Right ventricle myocardium inferior (tissue), 1 donor: ENCODE data around the gene ARHGEF40. TPM values are rescaled to one million over a fixed set of nuclear protein-coding genes. Genes with fewer than 3 reads are reported as not detected.
"Not testable (repeated sequence)": the region's sequence is repeated elsewhere in the genome, so short reads cannot be mapped to it uniquely, and the experiment has no call there.

Experiments used
- ATAC-seq: fragments of 200-7000 bp; cut with Tn5 transposase; one replicate; pipeline ENCODE4 v1.9.1; 2020; ENCODE audit warnings: mild to moderate bottlenecking, moderate library complexity
- DNase-seq: peaks from one replicate; pipeline ENCODE4 v3.0.0; 2021; ENCODE audit errors: missing footprints
- intact Hi-C: fragments of 100-400 bp; cut with DNase I; formaldehyde crosslinking; loops from one replicate; pipeline ENCODE4 v1.11.0; 2022
- total RNA-seq: library from RNA; stranded (reverse); fragmentation: NEBNext Ultra II Directional; extraction: Animal tissue kit (Norgen Biotek cat#: 25700); gene quantifications from one replicate; pipeline ENCODE4 v1.2.1, GENCODE V29; 2021
- donor health status: DM: no; HTN: yes; CAD: no; lungs with severe emphysema.

Gene ARHGEF40
- total RNA-seq, 1 donor from 2014 or later = 25.5 TPM

DNA sequence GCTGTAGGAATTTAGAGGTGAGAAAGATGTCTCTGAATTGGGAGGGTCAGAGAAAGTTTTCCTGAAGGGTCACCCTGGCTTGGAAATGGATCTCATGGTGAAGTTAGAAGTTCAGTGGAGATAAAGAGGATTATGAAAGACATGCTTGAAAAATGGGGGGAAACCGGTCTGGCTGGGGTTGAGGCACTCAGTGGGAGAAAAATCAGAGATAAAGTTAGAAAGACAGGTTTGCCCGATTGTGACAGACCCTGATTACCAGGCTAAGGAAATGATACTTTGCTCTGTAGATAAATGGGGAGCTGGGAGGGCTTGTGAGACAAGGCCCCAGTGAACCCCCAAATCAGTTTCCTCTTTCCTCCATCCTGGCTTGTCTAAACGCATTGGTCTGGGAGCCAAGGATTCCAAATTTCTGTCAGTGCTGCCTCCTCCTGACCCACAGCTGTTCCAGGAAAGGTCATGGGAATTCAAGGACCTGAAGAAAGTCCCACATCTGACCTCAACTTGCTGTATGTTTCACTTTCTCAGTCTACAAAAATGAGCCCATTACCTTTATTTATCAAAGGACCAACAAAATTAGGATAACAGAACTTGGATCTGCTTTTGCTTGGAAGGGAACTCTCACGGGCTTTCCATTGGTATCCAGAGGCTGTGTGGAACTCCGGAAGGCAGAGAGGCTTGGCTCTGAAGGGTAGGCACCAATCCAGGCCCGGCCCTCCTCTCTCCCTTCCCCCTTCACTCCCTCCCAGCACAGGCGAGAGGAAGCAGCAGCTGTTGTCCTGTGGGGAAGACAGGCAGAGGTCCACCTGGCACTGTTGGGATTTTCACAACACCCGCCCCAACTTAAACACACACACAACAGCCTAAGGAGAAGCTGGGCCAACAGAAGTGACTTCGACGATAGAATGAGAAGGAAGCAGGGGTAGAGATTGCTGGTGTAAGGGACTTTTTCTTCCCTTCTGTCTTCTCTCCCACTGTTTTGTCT lies 31.4 kb upstream of the ARHGEF40 start:
- peak; percentile 91 for DNase-seq
- peak; percentile 97 for ATAC-seq
- intact Hi-C loops = loop anchor here (1.0 kb wide), 1 partner anchor 13 kb away; the partner anchor contains the start of gene NDRG2

DNA sequence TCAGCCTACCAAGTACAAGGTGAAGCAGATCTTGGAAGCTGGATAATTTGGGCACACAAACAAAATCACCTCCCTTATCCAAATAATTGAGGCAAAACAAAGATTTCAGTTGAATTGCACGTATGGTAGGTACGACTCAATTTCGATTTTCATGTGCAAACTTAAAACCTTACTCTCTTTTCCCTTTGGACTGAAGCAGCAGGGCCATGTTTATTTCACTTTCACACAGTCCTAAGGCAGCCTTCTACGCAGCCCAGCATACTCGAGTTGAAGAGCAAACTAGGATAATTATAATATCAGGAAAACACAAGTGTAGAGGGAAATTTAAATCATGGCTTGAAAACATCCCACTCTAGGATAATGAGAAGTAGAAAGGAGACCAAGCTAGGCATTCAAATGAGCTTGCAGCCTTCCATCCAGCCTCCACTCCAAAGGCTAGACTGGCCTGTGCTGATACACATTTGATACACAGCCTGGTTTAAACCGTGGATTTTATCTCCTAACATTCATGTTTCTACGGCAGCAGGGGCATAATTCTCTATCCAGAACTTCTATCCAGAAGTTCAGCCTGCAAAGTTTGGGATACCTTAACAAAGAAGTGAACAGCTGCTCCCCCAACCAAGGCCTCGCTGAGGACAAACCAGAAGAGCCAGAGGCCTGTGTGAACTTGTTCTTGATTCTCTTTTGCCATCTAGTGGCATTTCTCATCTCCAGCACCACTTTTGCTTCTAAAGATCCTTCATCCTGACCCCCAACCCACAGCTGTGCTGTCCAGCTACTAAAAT lies 30.3 kb upstream of the ARHGEF40 start:
- ATAC-seq (peak; percentile 73), DNase-seq (no peak)
- intact Hi-C loops = loop anchor here (1.0 to 5.0 kb wide), 5 partner anchors 14 to 357 kb away; partner anchors contain the start of genes NDRG2 and RNASE4

DNA sequence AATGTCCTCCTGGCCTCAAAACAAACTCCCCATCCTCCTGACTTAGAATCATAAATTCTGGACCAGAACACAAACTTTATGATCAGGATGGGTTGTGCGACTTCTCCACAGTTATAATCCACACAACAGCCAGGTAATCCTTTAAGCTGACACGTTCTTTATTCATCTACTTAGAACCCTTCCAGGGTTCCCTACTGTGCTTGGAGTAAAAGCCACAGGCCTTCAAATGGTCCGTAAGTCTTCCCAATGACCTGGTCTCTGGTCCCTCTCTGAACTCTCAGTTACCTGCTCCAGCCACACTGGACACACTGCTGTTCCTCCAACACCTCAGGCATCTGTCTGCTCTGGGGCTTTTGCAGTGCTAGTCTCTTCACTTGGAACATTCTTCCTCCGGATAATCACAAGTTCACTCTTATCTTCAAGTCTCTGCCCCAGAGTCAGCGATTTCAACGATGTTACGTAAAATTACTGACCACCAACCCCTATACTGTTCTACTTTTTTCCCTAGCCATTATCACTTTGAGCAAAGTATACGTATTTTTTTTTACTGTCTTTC lies 29.7 kb upstream of the ARHGEF40 start:
- intact Hi-C loops = loop anchor here (1.0 to 5.0 kb wide), 4 partner anchors 26 to 358 kb away; partner anchors contain the start of gene RNASE4
- ATAC-seq (no peak), DNase-seq (no peak)

DNA sequence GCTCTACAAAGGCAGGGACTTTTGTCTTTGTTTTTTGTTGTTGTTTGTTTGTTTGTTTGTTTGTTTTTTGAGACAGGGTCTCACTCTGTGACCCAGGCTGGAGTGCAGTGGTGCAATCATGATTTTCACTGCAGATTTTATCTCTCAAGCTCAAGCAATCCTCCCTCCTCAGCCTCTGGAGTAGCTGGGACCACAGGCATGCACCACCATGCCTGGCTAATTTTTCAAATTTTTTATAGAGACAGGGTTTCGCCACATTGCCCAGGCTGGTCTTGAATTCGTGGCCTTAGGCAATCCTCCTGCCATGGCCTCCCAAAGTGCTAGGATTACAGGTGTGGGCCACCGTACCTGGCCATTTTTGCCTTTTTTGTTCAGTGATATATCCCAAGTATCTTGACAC lies 29.2 kb upstream of the ARHGEF40 start:
- intact Hi-C loops = loop anchor here (1.0 to 5.0 kb wide), 4 partner anchors 27 to 359 kb away; partner anchors contain the start of gene RNASE4
- ATAC-seq = not testable (repeated sequence)

DNA sequence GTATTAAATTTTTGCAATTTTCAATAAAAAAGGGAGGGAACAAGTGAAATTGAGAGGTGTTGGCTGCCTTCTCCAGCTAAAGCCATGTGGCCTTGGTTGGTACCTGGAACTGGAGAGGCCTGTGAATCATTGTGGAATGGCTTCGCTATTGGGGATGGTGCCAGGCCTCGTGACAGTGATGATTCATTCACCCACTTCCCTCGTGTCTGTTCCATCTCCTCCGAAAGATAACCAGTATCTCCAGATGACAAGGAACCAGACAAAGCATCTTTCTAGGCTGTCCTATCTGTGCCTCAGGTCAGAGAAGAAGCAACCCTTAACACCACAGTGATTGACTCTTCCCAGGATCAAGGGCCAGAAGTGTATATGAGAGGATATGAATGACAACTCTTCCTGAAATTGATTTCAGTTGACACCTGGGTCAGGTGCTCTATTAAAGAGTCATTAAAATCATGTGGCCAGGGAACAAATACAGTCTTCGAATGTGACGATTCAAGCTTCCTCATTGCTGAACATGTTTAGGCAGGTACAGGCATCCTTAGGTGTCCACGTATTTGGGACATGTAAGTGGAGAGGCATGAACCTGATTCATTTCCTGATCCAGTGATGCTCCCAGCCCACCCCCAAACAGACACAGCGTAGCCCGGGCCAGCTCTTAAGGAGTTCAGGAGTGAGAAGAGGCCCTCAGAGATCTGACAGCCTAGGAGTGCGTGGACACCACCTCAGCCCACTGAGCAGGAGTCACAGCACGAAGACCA lies 28.2 kb upstream of the ARHGEF40 start, which contains the start of gene RNASE7:
TSS of gene RNASE7 (plus strand) at position 687 of the 758 bp plus-strand sequence. CDS start 631 bp downstream, outside the sequence.
- no peak for ATAC-seq
- intact Hi-C loops = loop anchor here (2.0 to 5.0 kb wide), 2 partner anchors 61 to 360 kb away; partner anchors contain the start of gene RNASE4
- DNase-seq = no peak

More for the DNA sequence above, 29.2 kb upstream of the ARHGEF40 start:
- not testable (repeated sequence) for DNase-seq

DNA sequence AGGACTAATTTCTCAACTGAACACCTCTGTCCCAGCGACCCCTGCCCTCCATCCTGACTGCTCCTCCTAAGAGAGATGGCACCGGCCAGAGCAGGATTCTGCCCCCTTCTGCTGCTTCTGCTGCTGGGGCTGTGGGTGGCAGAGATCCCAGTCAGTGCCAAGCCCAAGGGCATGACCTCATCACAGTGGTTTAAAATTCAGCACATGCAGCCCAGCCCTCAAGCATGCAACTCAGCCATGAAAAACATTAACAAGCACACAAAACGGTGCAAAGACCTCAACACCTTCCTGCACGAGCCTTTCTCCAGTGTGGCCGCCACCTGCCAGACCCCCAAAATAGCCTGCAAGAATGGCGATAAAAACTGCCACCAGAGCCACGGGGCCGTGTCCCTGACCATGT lies 27.2 kb upstream of the ARHGEF40 start:
- DNase-seq (no peak), ATAC-seq (no peak)
- intact Hi-C loops = loop anchor here (5.0 kb wide), 1 partner anchor 361 kb away; the partner anchor contains the start of gene RNASE4

DNA sequence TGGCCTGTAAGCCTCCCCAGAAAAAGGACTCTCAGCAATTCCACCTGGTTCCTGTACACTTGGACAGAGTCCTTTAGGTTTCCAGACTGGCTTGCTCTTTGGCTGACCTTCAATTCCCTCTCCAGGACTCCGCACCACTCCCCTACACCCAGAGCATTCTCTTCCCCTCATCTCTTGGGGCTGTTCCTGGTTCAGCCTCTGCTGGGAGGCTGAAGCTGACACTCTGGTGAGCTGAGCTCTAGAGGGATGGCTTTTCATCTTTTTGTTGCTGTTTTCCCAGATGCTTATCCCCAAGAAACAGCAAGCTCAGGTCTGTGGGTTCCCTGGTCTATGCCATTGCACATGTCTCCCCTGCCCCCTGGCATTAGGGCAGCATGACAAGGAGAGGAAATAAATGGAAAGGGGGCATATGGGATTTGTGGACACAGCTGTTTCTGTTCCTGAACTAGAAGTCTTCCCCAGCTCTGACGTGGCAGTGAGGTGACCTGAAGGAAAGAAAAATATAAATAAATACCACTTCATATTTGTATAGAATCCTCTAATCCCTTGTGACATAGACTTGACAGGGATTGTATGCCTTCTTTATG lies 26.6 kb upstream of the ARHGEF40 start:
- ATAC-seq (no peak), DNase-seq (no peak)
- intact Hi-C loops = loop anchor here (5.0 kb wide), 1 partner anchor 361 kb away; the partner anchor contains the start of gene RNASE4

DNA sequence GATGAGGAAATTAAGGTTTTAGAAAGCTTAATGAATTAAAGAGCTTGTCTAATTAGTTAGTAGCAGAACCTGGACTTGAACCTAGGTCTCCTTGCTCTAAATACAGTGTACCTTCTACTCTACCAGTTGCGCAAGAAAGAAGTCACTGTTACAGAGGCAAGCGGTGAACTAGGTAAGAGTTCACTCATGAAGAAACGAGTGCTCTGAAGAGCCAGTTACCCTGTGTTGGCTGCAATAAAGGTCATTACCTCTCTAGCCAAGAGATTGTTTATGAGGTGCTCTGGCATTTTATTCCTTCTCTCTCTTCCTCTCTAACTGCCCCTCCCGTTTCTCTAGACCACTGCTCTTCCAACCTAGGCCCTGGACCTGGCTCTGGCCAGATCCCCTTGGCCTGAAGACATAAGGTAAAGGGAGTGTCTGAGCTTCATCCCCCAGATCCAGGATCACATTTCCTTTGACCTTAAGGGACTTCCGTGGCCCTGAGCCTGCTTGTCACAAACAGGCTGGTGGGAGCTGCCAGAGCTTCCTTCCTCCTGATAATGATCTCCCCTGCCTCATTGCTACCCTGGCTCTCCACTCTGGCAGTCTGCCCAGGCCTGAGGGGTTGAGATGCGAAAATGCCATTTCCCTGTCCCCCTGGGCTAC lies 26.0 kb upstream of the ARHGEF40 start:
- peak; percentile 22 for ATAC-seq
- DNase-seq = no peak
- intact Hi-C loops = loop anchor here (5.0 kb wide), 1 partner anchor 362 kb away; the partner anchor contains the start of gene RNASE4

DNA sequence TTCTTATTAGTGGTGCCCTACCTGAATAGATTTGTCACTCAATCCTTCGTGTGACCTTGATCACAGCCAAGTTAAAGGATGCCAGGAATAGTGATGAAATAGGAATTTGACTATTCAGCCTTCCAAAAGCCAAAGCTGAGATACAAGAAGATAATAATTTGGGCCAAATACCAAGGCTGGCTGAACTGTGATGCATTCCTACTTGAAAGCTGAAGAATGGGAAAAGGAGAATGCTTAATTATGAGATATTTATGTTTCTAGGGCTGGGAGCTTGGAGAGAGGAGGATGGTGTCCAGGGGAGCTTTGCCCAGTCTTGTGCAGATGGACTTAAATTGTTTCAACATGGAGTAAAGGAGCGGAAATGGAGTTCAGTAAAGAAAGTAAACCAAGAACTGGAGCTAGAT lies 22.7 kb upstream of the ARHGEF40 start:
- intact Hi-C loops = no loop called here
- ATAC-seq = no peak

DNA sequence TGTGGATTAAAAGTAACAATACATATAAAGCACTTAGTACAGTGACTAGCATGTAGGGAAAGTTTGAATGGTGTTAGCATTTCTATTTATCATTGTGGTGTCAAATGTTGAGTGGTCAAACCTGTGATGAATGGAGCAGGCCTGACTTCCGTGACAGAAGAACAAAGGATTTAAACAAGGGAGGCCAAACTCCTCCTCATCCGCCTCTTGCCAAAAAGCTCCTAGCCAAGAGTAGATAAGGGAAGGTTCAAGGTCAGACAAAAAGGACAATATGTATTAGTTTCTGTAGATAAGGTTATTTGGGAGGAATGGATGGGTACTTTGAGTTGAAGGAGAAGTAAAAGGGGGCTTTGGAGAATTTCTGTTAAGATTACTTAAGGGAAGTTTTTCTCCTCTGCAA lies 21.5 kb upstream of the ARHGEF40 start:
- no peak for DNase-seq
- ATAC-seq = peak; percentile 50
- intact Hi-C loops = no loop called here

More for the DNA sequence above, 22.7 kb upstream of the ARHGEF40 start:
- no peak for DNase-seq

DNA sequence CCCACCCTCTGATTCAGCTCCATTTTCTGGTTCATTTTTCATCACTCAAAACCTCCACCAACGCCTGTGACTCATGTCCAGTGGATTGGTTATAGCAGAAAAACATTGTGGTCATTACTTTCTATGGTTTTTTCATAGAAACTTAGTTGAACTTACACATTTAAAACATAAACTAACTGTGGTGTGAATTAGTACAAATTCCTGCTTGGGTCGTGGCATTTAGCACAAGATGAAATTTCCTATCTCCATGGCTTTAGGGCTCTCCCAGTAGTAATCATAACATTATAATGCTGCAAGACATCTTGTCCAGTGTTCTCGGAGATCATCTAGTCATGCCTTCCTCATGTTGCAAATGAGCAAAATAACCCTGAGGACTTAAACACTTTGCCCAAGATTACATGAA lies 20.8 kb upstream of the ARHGEF40 start:
- intact Hi-C loops = no loop called here

DNA sequence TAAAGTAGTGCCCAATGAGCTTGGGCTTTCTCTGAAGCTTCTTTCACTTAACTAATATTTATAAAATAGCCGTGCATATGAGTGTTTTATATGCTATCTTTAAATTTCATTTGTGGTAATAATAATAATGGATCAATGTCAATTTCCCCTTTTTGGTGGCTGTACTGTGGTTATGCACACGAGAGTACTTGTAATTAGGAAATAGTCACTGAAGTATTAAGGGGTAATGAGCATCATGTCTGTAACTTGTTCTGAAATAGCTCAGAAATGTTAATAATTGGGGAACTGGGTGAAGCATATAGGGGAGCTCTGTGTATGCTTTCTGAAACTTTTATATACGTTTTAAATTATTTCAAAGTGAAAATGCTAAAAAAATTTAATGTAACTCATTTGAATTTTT lies 19.5 kb upstream of the ARHGEF40 start:
- intact Hi-C loops = no loop called here
- ATAC-seq (no peak), DNase-seq (no peak)

More for the DNA sequence above, 20.8 kb upstream of the ARHGEF40 start:
- DNase-seq (no peak), ATAC-seq (no peak)

DNA sequence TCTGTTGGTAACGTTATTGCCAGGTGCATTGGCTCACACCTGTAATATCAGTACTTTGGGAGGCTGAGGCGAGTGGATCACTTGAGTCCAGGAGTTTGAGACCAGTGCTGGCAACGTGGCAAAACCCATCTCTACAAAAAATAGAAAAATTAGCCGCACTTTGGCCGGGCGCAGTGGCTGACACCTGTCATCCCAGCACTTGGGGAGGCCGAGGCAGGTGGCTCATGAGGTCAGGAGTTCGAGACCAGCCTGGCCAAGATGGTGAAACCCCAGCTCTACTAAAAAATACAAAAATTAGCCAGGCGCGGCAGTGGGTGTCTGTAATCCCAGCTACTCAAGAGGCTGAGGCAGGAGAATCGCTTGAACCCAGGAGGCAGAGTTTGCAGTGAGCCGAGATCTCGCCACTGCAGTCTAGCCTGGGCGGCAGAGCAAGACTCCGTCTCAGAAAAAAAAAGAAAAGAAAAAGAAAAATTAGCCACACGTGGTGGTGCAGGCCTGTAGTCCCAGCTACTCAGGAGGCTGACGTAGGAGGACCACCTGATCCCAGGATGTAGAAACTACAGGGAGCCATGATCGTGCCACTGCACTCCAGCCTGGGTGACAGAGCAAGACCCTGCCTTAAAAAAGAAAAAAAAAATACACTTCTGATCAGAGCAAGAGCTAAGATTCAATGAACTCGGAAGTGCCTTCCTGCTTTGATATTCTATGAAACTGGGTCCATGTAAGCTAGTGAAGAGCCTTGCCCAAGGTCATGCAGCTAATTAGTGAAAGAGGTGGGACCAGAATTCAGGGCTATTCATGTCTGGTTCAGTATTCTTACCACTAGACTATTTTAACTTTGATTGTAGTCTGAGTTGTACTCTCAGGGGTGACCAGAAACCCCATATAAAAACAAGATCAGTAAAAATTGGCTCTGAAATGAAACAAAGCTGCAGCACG lies 16.7 kb upstream of the ARHGEF40 start:
- intact Hi-C loops = no loop called here
- no peak for DNase-seq

DNA sequence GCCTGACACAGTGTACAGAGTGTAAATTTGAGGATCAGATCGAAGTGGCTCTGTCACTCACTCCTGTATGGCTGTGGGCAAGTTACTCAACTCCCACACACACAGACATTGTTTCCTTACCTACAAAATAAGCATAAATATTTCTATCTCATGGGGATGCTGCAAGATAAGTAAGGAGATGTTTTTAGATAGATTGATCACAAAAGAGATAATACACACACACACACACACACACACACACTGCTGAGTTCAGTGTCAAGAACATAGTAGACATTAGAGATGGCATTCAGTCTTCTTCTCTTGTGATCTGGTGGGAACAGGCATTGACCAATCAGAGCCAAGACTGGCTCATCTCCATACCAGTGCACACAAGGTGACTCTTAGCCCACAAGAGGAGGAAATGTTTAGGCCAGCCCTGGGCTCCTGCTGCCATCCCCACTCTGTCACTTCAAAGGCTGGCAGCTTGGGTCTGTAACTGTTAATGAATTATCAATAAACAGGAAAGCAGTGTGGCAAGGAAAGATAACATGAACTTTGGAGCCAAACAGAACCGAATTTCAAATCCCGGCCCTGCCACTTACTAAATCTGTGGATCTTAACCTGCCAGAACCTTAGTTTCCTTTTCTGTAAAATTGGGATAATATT lies 15.9 kb upstream of the ARHGEF40 start:
- ATAC-seq (no peak), DNase-seq (no peak)
- intact Hi-C loops = no loop called here

More for the DNA sequence above, 16.7 kb upstream of the ARHGEF40 start:
- ATAC-seq = no peak

DNA sequence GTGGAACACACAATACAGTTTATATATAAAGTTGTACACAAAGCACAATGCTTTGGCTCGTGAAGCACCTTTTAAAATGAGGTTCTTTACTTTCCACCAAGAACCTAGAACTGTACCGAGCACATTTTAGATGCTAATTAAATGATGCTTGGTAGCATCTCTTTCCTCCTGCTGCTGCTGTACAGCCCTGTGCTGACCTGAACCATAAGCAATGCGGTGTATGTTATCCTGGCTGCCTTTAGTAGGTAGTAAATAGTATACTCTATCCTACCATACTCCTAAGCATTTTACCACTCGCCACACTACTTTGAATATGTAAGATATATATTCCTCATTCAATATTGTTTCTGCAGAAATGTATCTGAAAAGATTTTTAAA lies 15.3 kb upstream of the ARHGEF40 start:
- intact Hi-C loops = no loop called here
- ATAC-seq (no peak), DNase-seq (no peak)
